ENCODE data around the gene LRRC70.

GRCh38 chr5:62584391-62584790 lies 5.8 kb downstream of the LRRC70 start:
- no peak for TF ChIP-seq CTCF (IDR thresholded peaks at IDR 0.05 in 4 of 5, conservative IDR thresholded peaks at IDR 0.05 in 1 of 5)
- TF ChIP-seq POLR2A (IDR thresholded peaks at IDR 0.05) = no peak

All from gastrocnemius medialis (tissue), 4 donors.